GF-D8 (cell line): ENCODE results near the gene OR2M5.

ENCODE experiments used
- DNase-seq: peaks from one replicate; lab custom pipeline; 2025; lab: John Stamatoyannopoulos, UW

Gene OR2M5, protein sequence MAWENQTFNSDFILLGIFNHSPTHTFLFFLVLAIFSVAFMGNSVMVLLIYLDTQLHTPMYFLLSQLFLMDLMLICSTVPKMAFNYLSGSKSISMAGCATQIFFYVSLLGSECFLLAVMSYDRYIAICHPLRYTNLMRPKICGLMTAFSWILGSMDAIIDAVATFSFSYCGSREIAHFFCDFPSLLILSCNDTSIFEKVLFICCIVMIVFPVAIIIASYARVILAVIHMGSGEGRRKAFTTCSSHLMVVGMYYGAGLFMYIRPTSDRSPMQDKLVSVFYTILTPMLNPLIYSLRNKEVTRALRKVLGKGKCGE

DNA sequence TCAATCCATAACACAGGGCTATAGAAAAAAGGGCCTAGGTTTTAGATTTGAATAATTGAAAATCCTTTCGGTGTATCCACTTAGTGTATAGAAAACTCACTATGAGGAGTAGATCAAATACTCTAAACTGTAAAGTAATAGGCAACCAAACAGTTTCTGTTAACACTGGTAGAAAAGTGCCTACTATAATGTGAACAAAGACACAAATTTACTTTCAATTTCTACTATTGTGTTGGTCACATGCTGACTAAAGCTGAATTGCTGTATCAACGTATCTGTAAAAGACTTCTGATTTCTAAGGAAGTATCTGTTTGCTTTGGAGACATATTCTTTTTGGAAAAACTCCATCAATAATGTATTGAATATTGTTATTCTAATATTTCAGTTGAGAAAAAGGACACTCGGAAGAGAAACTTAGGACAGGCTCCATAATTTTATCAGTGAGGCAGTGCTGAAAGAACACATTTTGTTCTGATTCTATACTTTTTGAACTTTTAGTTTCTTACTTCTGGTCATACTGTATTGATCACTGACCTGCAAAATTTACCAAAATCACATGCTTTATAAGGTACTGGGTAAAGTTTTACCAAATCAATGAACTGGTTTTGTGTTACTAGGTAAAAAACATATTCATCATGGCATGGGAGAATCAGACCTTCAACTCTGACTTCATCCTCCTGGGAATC is at the start of gene OR2M5:
Gene OR2M5, plus strand, starts transcription at position 636 of the 686 bp plus-strand sequence. Its CDS starts 0 bp downstream, at position 636.
- DNase-seq = no peak

GRCh38 chr1:248098529-248098928 is 46.4 kb upstream of the OR2M5 start:
- no peak for DNase-seq

GRCh38 chr1:248102847-248103246 is 42.1 kb upstream of the OR2M5 start:
- DNase-seq = no peak

GRCh38 chr1:248111157-248111556 is 33.8 kb upstream of the OR2M5 start:
- DNase-seq = no peak

DNA sequence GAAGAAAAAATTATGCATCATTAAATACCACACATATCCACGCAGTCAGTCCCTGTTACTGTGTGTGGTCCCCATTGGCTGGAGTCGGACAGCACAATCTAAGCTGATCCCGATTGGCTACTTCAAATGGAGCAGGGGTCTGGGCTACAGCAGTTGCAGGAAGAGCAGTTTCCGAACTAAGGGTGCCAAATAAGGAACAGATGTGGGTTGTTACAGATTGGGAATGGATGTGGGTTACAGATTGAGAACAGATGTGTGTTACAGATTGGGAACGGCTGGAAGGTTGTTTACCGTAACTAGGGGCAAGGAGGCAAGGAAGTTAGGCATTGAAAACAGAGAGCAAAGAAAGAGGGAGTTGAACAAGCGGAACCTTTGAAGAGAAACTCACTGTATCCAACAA is 30.1 kb upstream of the OR2M5 start:
- DNase-seq = no peak

- no peak for DNase-seq
These were observed 17.3 kb upstream of the OR2M5 start for GRCh38 chr1:248127653-248128052.

- no peak for DNase-seq
These were observed 8.1 kb upstream of the OR2M5 start for GRCh38 chr1:248136811-248137210.

GRCh38 chr1:248140846-248141245 is 4.1 kb upstream of the OR2M5 start:
- DNase-seq = no peak

DNA sequence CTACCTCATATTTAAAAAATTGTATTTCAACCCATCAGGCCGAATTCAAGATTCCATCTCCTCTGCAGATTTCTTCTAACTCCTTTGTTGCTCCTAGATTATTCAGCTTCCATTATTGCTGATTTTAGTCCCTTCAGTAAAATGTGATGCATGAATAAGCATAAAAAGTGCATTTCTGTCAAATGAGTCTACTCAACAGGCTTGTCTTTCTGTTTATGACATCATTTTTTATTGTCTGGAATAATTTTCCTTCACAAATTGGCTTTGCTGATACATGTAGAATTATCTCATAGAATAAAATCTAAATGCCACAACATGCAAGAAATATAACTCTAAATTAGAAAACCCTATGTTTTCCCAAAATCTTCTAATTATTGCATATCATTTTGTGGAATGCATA is 1.6 kb upstream of the OR2M5 start:
- DNase-seq = no peak

DNA sequence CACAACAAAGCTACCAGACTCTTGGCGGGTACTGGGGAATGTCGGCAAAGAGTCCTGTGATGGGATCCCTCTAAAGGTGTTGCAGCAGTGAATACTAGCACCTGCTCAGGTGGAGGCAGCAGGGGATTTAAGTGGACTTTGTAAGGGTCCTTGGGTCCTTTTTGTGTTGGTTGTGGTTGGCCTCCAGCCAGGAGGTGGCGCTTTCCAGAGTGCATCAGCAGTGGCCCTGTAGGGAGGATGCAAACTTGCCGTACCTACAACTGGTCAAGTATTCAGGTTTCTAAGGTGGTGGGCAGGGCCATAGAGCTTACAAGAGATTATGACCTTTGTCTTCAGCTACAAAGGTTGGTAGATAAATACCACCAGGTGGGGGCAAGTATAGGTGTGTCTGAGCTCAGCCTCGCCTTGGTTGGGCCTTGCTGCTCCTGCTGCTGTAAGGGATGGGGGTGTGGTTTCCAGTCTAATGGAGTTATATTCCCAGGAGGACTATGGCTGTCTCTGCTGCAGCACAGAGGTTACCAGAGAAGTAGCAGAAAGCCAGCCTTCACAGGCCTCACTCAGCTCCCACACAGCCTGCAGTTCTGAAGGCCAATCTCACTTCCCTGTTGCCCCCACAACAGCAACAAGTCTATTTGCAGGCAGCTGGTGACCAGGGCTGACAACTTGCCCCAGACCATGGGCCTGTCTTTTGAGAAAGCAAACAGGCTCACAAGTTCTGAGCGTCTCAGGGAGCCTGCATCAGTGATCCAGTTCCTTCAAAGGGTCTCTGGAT is 7.3 kb downstream of the OR2M5 start:
- DNase-seq = no peak

DNA sequence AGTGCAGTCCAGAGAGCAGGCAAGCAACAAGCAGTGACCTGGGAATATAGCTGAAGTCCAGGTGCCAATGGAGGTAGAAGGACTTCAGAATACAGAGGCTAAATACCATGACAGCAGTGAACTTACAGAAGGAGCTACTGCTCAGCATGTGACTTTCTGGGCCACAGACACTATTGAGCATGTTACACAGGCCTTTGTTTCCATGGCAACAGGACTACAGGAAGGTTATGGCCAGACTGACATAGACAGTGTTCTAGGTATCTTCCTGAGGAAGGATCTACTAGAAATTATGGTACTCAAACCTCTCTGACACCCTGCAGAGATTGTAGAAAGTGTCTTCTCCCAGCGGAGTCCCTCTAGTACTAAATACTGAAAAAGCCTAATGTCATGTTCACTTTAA is 11.0 kb downstream of the OR2M5 start:
- no peak for DNase-seq

DNA sequence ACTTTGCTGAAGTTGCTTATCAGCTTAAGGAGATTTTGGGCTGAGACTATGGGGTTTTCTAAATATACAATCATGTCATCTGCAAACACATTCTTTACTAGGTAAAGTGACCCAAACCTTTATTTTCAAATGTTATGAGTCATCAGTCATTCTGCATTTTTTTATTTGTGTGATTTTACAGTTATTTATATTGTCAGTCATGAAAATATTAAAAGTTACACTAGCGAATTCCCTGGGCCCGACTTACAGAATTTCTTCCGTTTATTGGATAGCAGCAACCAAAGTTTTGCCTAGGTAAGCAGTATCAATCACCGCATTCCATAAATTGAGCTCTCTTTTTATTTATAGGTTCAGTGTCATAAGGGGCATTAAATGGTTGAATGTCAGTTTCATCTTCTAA is 13.8 kb downstream of the OR2M5 start:
- DNase-seq = no peak

DNA sequence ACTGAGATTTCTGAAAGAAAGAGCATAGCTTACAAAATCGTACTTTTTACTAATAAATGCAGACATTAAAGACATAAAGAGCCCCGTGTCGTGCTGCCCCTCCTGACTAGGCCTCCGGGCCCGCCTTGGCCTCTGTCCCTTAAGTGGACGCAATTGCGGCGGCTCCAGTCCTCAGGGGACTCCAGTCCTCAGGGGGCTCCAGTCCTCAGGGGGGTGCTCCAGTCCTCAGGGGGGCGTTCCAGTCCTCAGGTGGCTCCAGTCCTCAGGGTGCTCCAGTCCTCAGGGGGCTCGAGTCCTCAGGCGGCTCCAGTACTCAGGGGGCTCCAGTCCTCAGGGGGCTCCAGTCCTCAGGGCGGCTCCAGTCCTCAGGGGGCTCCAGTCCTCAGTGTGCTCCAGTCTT is 19.1 kb downstream of the OR2M5 start:
- no peak for DNase-seq

GRCh38 chr1:248165186-248165585 is 20.2 kb downstream of the OR2M5 start:
- no peak for DNase-seq

GRCh38 chr1:248174521-248174920 is 29.6 kb downstream of the OR2M5 start, which contains the start of gene OR2M2:
OR2M2 (plus strand) TSS chr1:248174821; CDS start chr1:248179986, 5,165 bp downstream.
- DNase-seq = no peak

DNA sequence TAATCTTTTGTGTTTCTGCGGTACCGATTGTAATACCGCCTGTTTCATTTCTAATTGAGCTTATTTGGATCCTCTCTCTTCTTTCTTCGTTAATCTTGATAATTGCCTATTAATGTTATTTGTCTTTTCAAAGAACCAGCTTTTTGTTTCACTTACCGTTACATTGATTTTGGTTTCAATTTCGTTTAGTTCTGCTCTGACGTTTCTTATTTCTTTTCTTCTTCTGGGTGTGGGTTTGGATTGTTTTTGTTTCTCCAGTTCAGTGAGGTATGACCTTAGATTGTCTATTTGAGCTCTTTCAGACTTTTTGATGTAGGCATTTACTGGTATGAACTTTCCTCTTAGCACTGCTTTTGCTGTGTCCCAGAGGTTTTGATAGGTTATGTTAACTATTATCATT is 39.0 kb downstream of the OR2M5 start:
- DNase-seq = no peak

DNA sequence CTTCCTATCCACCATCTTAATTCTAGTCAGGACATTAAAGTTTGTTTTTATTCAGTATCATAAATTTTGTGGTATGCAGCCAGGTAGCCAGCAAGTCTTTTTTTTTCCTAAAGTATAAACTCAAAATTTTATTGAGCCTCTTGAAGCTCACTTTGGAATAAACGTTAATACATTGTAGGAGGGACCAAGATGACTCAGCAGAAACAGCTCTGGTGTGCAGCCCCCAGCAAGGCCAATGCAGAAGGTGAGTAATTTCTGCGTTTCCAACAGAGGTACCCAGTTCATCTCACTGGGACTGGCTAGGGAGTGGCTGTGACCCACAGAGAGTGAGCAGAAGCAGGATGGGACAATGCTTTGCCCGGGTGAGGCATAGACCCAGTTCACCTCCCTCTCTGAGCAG is 42.4 kb downstream of the OR2M5 start:
- no peak for DNase-seq

DNA sequence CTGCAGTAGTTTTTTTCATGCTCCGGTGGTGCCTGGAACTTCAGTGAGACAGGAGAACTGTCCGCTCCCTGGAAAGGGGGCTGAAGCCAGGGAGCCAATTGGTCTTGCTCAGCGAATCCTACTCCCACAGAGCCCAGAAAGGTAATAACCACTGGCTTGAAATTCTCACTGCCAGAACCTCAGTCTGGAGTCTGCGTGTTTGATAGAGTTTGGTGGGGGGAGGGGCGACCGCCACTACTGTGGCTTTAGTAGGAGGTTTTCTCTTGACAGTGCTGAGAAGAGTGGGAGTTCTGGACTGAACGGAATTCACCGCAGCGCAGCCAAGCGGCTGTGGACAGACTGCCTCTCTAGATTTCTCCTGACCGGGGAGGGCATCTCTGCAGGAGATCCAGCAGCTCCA is 44.1 kb downstream of the OR2M5 start:
- DNase-seq = no peak

GRCh38 chr1:248194117-248194516 is 49.2 kb downstream of the OR2M5 start:
- DNase-seq = no peak
